ENCODE results near the gene PNP. TPM values are rescaled to one million over a fixed set of nuclear protein-coding genes. Genes with fewer than 3 reads are reported as not detected.

Gene PNP
- polyA plus RNA-seq, 10 donors = 8.7 to 17.2 (median 11.9) TPM

DNA sequence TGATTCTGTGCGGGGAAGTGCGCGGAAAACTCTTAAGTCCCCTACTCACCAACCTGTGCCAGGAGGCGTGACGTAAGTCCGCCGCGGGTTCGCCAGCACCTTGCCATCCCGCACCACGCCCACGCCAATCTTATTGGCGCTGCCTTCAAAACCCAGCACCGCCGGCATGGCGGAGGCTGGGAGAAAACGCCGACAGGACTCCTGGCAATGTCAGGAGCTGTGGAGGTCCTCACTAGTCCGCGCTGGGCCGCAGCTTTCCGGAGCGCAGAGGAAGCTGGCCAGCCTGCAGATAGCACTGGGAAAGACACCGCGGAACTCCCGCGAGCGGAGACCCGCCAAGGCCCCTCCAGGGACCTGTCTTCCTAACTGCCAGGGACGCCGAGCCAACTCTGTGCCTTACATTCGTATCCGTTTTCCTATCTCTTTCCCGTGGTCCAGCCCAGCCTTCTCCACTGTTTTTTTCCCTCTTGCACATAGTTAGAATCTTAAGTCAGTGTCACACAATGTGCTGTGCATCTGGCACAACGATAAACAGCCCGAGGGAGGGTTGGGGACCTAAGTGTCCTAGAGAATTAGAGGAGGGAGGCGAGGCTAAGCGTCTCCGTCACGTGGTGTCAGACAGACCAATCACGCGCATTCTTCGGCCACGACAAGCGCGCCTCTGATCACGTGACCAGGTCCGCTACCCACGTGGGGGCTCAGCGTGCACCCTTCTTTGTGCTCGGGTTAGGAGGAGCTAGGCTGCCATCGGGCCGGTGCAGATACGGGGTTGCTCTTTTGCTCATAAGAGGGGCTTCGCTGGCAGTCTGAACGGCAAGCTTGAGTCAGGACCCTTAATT lies 14.5 kb upstream of the PNP start, which contains the start of the genes APEX1 and OSGEP:
Gene APEX1 (plus strand): TSS at position 711 of the 839 bp plus-strand sequence. CDS start 420 bp downstream, outside the sequence.
Gene OSGEP (minus strand): TSS at position 297 of the 839 bp plus-strand sequence. CDS start 129 bp downstream, at position 168.
- peak; percentile 98 to 99 (median 99) for DNase-seq

DNA sequence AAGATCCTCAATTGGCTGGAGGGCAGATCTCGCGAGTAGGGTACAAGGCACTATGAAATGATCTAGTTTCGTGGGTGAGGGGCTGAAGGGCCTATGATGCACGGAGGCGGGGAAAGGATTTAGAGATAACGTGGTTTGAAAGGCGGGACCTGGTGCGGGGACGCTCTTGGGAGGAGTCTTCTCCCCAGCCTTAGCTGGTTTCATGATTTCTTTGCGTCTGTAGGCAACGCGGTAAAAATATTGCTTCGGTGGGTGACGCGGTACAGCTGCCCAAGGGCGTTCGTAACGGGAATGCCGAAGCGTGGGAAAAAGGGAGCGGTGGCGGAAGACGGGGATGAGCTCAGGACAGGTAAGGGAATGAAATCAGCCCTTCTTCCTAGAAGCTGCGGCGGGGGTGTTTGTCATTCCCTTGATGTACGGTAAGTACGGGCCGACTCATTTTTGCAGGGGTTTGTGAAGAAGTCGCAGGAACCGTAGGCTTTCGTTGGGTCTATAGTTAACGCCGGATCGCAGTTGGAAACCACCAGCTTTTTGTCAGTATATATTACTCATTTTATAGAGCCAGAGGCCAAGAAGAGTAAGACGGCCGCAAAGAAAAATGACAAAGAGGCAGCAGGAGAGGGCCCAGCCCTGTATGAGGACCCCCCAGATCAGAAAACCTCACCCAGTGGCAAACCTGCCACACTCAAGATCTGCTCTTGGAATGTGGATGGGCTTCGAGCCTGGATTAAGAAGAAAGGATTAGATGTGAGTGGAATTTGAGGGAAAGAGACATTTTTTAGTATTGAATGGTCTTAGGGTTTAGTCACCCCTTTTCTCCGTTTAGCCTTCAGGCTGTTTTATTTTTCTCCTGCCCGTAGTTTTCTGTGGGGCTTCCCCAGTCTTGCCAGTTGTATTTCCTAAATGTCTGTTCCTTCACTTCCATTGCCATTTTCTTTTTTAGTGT lies 13.6 kb upstream of the PNP start:
- DNase-seq = no peak

DNA sequence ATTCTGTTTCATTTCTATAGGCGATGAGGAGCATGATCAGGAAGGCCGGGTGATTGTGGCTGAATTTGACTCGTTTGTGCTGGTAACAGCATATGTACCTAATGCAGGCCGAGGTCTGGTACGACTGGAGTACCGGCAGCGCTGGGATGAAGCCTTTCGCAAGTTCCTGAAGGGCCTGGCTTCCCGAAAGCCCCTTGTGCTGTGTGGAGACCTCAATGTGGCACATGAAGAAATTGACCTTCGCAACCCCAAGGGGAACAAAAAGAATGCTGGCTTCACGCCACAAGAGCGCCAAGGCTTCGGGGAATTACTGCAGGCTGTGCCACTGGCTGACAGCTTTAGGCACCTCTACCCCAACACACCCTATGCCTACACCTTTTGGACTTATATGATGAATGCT lies 12.2 kb upstream of the PNP start:
- DNase-seq = no peak

DNA sequence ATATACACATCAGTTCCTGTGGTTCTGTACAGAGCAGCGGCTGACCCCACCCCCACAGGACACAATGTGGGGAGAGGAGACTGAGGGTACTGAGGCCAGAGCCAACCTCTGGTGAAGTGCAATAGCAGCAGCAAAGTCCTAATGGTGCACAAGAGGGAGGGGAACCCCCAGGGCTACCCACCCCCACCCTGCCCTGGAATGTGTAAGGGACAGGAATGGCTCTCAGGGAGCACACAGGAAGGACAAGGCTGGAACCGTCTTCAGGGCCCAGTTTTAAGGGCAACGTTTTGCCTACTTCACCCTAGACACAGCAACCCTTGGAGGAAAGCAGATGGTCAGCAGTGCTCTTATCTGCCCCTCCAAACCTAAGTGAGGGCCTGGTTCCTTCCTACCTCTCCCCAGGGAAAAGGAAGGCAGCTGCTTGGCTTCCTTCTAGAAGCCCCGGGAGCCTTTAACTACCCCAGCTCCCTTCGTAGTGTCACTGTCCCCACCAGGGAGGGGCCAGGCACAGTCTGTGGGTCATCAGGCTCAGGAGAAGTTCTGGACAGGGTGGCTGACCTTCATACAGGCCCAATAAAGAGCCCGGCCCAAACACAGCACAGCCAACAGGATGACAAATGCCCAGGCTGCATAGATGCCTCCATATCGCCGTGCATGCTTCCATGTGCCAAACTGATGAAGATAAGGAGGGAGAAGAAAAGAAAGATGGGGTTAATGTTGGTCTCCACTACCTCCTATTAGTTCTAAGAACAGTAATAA lies 11.0 kb upstream of the PNP start:
- DNase-seq = no peak

DNA sequence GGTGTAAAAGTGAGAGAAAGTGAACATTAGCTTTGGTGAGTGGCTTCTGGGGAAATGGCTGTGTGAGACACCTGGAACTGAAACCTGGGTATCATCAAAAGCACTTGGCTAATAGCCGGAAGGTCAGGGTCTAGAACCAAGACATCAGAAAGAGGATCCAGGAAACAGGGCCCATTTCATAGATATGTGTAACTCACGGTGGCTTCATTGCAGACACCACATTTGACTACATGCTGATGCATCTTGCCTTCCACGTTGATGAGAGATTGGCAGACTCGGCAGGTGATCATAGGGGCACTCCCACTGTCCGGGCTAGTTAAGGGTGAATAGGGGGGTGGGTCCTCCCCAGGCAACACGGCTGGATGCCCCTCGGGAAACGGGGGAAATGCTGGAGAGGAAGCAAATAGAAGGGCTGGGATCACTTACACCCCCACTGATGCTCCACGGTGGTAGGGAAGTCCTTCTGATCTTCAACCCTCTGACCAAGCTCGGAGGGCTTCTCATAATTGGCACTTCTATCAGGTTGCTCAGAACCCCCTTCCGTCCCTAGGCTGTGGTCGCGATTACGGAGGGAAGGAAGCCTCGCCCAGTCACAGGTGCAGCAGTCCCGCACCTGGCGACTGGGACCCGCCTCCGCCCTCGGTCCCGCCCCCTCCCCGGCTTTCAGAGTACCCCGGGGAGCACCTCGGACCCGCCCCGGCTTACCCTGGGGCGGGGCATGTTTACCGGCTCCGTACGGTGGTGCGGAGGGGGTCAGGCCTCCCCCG lies 8.6 kb upstream of the PNP start:
- no peak for DNase-seq

DNA sequence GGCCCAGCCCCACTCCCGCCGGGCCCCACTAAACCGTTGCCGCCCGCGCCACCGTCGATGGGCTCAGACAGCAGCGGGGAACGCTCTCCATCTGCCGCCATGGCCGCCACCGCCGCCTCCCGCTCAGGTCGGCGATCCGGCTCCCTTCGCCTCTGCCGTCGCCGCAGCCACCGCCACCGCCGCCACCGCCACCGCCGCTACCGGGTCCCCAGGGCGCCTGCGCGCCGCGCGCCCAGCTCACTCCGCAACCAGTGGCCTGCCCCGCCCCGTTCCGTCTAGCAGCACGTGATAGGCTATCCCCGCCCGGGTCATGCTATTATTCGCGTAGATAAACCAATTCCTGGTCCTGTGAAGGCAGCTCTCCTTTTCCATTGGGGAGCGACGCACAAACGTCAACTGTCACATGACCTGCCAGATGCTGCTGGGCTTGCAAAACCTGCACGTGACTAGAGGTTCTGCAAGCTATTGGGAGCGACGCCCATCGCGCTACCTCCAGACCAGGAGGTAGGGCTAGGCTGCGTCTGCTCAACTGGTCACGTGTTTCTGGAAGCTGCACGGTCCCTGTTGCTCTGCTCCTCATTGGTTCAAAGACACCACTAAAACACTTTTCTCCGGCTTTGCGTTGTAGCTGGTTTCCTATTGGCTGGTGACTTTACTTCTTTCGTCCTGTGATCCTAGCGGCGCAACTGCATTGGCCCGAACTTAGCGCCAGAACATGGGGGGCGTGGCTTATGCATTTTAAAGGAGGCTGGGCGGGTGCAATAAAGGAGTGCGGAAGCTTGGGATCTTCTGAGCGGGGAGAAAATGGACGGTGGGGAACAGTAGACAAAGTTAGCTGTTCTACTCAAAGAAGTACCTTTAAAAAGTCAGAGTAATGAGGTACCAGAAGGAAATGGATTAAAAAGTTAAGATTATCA lies 7.7 kb upstream of the PNP start, which contains the start of gene PIP4P1:
Gene PIP4P1 (minus strand): TSS at position 210 of the 917 bp plus-strand sequence. CDS start 109 bp downstream, at position 101.
- DNase-seq = peak; percentile 99 to 100 (median 100)

DNA sequence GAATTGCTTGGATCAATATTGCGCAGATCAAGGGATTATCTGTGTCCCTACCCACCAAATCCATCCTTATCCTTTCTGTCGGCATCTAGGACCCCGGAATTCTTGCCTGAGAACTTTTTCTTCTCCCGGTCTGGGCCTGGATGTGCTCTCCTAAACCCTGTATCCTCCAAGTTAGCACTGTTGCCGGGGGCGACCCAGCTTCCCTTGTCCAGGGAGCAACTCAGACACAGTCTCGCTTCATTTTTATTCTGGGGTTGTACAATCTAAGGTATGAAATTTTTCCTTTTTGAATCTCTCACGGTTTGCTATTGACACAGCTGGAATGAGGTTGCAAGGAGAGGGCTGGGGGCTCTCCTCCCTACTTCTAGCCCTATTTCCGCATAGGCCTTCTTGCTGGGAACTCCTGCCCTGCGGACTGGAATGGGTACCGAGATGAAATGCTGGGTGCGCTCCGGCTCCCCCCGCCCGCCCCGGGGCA lies 403 bp upstream of the PNP start:
- no peak for DNase-seq

DNA sequence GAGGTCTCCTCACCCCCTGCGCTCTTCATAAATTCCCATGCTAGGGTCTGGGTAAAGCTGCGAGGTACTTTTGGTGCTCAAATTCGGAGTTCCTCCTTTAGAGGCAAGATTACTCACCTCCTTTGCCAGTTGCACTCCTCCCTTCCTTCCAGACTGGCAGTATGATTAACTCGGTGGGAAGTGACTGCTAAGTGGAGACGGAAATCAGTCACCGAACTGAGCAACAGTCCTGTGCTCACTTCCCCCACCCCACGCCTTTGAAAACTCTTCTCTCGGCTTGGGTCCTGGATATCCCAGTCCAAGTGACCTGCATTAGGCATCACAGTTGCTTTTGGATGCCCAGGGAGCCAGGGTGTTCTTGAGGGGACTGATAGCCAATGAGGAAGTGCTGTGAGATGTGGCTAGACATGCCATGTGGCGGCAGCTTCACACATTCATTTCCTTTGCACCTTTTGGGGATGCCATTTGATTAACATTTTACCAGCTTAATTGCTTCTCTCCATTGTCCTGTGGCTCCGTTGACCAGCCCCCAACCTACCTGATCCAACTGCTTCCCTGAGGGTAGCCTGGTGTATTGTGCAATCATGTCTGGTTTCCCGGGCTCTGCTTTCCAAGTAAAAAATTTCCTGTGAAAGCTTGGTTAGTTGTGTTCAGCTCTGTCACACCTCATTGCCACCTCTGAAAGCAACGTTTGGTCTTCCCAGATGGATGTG lies 840 bp downstream of the PNP start:
- DNase-seq = peak in 1 of 3 donors; percentile 40

DNA sequence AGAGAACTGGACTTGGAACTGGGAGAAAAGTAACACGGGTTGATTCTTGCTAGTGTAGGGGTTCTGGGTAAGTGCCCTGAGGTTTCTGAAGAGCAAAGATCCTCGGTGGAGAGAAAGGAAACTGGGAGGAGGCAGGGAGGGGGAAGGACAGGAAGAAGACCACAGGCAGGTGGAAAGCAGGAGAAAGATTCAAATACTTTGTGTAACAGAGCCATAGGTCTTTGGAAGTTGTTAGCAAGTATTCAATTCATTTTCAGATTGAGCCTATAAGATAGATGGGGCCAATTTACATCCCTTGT lies 1.3 kb downstream of the PNP start:
- no peak for DNase-seq

DNA sequence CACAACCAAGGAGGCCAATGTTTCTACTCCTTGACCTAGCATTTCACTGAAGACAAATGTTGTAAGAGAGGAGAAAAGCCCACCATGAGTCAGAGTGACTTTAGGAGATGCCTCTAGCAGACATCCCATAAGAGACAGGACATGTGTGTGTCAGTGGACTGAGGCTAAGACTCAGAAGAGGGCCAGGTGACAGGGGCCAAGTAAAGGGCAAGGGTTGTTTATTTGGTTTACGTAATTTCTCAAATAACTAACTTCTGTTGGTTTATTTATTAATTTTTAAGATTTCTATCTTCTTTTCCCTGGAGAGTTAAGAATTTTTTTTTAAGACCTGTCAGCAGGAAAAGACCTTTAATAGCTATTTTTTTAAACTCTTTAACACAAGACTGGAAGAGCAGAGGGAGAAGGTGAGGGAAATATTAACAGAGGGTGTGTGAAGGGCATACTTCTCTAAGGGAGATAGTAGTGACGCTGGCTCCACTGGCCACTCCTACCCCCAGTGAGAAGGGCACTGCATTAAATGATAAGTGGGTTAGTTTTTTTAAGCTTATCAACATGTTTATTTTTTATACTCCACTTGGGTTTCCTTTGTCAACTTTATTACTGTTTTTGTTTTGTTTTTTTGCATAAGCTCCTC lies 3.4 kb downstream of the PNP start:
- DNase-seq = no peak

DNA sequence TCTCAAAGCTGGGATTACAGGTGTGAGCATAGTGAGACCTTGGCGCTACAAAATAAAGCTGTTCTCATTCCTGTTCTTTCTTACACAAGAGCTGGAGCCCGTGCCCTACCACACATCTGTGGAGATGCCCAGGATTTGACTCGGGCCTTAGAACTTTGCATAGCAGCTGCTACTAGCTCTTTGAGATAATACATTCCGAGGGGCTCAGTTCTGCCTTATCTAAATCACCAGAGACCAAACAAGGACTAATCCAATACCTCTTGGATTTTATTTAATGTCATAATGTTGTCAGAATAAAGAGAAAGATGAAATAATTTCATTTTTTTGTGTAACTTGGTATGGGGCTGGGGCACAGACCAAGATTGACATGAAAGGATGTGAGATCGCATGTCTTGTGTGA lies 7.6 kb downstream of the PNP start:
- no peak for DNase-seq

DNA sequence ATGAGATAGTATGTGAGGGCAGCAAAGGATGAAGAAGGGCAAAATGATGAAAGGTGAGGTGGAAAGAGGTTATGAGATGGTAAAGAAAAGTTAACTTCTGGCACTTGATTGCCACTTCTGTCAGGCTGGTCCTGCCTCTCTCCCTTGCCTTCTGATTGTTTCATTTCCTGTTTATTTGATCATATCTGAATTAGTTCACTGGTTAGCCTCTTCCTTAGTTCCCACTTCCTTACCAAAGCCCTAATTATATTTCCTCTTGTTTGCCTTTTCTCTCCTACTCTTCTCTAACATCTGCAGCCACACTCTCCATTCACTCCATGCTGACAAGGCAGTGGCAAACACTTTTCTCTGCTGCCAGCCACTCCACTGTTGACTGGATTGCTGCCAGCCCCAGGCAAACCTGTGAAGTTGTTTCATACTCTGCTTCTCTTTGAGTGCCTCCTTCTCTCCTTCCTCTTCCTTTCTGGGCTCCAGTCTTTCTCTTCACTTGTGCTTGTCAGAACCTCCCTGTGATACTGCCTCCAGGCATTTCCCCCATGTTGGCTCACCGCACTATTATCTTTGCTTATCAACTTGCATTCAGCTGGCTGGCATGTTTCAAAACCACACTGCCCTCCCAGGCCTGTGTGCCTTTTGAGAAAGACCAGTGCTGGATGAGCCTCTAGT lies 8.1 kb downstream of the PNP start:
- DNase-seq = no peak

DNA sequence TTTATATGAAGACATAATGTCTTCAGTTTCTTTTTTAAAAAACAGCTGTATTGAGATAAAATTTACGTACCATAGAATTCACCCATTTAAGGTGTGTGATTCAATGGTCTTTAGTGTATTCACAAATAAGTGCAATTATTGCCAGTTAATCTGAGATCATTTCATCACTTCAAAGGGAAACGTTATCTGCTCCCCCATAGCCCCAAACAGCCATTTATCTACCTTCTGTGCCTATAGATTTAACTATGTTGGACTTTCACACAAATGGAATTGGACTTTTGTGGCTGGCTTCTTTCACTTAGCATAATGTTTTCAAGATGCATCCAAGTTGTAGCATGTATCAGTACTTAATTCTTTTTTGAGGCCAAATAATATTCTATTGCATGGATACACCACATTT lies 9.7 kb downstream of the PNP start:
- DNase-seq = no peak

DNA sequence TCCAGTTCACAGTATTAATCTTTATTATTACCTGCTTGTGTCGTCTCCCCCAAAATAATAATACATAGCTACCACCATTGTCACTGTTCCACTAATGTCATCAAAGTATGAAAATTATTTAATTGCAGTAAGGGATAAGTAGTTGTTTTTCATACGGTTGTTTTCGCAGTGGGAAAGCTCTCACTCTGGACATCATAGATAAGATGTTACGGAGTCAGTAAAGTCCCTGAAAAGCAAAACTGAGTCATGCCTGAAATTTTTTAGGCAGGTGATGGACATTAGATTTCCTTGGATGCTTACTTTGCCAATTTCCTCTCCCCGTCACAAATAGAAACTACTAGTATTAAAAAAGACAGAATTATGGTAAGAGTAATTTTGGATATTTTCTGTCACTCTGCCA lies 13.2 kb downstream of the PNP start:
- DNase-seq = no peak

DNA sequence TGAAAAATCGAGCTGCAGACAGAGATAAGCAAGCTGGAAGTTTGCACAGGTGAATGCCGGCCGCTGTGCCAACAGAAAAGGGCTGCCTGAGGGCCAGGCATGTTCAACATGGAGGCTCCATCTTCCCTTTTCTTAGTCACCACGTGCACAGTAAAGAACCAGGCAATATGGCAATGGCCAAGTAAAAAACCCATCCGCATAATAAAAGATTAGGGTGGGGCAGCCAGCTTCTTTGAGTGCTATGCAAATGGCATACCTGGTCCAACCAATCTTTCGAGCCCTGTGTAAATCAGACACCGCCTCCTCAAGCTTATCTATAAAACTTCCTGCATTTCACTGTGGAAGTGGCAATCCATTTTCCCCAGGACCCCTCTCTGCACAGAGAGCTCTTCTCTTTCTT lies 16.7 kb downstream of the PNP start:
- no peak for DNase-seq

DNA sequence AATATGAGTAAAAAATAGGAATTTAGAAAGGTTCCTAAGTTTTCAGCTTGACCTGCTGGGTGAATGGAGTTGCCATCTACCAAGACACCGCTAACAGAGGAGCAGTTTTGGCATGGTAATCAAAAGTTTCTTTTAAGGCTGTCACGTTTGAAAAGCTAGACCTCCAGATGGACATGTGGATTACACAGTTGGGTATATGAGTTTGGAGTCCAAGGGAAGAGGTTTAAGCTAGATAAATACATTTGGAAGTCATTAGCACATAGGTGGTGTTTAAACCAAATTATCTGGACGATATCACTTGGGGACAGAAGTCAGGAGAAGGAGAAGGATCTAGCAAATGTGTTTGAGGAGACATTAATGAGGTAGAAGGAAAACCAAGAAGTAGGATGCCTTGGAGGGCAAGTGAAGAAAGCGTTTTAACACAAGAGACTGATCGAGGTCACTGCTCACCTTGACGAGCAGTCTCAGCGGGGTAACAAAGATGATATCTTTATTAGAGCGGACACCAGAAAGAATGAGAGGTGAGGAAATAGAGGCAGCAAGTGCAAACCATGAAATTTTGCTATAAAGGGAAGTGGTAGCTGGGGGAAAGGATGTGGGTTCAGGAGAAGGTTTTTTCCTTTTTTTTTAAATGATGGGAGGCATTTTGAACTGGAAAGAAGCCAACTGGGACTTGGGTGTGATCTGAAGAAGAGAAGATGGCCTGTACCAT lies 17.6 kb downstream of the PNP start:
- no peak for DNase-seq

DNA sequence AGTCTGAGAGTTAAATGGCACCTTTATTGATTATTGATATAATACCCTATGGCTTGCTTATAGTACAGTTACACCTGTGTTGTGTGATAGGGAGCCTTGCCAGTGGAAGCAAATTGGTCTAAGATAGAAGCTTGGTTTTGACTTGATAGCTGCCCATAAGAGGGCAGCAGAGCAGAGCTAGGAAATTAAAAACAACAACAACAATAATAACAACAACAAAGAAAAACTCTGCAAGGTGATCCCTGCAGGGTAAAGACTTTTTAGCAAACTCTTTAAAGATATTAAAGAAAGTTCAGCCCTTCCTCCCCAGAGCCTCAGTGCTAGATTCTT lies 18.2 kb downstream of the PNP start:
- no peak for DNase-seq

Measured in muscle of back (tissue), 11 donors.